ENCODE data around the gene KIFAP3.
A peak's percentile ranks its signal among the peaks of the same experiment; 100 is the strongest.

KIFAP3 gene

DNA sequence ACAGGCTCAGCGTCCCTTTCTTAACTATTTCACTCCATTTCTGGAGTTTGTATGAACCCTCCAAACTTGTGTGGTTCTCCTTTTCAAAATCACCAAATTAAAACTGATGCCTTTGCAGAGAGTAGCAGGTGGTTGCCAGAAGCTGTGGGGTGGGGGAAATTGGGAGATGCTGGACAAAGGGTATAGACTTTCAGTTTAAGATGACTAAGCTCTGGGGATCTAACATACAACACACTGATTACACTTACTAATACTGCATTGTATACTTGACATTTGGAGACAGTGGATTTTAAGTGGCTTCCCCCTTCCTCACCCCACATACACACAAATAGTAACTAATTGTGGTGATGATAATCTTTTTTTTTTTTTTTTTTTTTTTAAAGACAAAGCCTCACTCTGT lies 169.7 kb downstream of the KIFAP3 start:
- H3K4me3 ChIP-seq (ENCODE audit: low read length) = no peak overlapping the region
- DNase-seq (ENCODE audit: low read depth) = no peak
- TF ChIP-seq, protein P1, sequence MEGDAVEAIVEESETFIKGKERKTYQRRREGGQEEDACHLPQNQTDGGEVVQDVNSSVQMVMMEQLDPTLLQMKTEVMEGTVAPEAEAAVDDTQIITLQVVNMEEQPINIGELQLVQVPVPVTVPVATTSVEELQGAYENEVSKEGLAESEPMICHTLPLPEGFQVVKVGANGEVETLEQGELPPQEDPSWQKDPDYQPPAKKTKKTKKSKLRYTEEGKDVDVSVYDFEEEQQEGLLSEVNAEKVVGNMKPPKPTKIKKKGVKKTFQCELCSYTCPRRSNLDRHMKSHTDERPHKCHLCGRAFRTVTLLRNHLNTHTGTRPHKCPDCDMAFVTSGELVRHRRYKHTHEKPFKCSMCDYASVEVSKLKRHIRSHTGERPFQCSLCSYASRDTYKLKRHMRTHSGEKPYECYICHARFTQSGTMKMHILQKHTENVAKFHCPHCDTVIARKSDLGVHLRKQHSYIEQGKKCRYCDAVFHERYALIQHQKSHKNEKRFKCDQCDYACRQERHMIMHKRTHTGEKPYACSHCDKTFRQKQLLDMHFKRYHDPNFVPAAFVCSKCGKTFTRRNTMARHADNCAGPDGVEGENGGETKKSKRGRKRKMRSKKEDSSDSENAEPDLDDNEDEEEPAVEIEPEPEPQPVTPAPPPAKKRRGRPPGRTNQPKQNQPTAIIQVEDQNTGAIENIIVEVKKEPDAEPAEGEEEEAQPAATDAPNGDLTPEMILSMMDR (conservative IDR thresholded peaks at IDR 0.05; ENCODE audit: low read depth, low read length) = no peak

DNA sequence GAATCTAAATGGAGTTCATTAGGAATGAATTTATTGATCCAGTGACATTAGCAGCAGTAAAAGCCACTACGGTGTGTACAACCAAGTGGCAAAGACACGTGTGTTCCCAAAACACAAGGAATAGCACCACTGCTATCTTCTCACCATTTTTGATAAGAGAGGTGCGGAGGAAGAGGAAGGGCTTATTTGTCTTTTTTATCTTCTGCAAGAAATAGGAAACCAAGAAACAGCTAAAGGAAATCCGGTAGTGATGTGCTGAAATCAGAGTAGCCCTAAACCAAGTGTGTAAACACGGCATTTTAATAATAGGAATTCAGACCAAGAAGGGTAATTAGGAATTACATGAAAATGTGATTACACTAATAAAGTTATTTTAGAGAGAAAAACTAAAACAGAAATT lies 171.7 kb downstream of the KIFAP3 start:
- TF ChIP-seq, protein P1 (conservative IDR thresholded peaks at IDR 0.05; ENCODE audit: low read depth, low read length) = no peak

DNA sequence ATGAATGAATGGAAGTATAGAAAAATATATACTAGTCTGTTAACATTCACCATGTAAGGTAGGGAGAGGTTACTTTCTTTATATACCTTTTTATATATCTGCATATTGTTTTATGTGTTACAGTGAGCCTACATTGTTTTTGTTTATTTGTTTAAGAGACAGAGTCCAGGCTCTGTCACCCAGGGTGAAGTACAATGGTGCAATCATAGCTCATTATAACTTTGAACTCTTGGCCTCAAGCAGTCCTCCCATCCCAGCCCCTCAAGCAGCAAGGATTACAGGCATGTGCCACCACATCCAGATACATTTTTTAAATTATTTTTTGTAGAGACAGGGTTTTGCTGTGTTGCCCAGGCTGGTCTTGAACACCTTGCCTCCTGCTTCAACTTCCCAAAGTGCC lies 173.4 kb downstream of the KIFAP3 start:
- DNase-seq (ENCODE audit: low read depth) = no peak
- no peak overlapping the region for H3K4me3 ChIP-seq (ENCODE audit: low read length)
- TF ChIP-seq, protein P1 (conservative IDR thresholded peaks at IDR 0.05; ENCODE audit: low read depth, low read length) = no peak

More for the DNA sequence above, 171.7 kb downstream of the KIFAP3 start:
- DNase-seq (ENCODE audit: low read depth) = no peak
- H3K4me3 ChIP-seq (ENCODE audit: low read length) = no peak overlapping the region

DNA sequence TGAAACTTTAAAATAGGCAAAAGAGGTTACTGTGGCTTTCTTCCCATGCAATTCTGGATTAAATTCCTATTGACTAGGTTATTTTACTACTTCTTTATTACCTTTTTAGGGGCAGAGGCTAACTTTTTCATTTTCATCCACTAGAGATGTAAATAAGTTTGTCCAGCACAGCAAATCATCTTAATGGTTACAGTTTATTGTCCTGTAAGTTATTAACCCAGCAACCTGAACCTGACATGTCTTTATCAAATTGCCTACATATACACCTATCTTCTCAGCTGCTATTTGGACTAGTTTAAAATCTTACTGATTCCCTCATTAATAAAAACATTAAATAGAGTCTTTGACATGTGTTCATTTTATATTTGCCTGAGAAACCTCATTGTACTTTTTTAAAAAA lies 173.9 kb downstream of the KIFAP3 start:
- TF ChIP-seq, protein P1 (conservative IDR thresholded peaks at IDR 0.05; ENCODE audit: low read depth, low read length) = no peak
- DNase-seq (ENCODE audit: low read depth) = no peak

DNA sequence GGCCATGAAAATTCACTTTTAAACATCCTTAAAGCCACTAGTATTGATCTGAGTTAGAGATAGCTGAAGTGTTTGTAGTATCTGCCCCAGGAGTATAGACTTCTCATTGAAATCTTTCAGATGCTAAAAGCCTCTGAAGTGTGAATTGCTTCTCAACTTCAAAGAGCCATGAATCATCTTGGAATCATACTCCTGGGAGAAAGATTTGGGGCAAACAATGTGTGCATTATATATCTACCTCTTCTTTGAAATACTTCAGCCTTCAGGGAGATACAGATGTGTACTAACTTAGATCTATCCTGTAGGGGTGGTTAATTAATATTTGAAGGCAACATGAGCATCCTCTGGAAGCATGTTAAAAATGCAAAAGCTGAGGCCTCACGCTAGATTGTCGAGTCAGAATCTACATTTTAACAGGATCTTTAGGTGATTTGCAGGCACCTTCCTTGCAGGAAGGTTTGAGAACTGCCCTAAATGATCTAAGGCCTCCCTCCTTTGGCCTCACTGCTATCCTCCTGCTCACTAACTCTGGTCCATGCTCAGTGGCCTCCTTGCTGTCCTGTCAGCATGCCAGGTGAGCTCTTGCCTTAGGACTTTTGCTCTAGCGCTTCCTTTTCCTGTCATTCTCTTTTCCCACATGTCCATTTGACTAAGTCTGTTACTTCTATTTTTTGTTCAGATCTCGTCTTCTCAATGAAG lies 174.8 kb downstream of the KIFAP3 start:
- TF ChIP-seq, protein P1 (conservative IDR thresholded peaks at IDR 0.05; ENCODE audit: low read depth, low read length) = no peak
- no peak for DNase-seq (ENCODE audit: low read depth)
- no peak overlapping the region for H3K4me3 ChIP-seq (ENCODE audit: low read length)

More for the DNA sequence above, 173.9 kb downstream of the KIFAP3 start:
- no peak overlapping the region for H3K4me3 ChIP-seq (ENCODE audit: low read length)

DNA sequence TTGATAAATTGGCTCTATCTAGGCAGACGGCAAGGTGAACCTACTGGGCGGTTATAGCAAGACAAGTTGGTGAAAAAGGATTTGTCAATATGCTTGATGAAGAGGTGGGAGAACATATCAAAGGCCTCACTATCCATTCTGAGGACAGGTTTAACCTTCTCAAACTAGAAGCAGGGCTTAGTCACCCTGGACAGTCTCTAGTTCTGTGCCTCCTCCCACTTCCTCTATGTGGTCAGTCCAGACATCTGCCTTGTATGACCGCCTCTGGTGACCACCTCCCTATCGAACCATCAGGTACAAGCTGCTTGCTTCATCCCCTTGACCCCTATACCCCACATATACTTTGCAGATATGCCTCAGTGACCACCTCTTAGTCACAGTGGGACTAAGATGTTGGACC lies 178.5 kb downstream of the KIFAP3 start:
- TF ChIP-seq, protein P1 (conservative IDR thresholded peaks at IDR 0.05; ENCODE audit: low read depth, low read length) = no peak
- H3K4me3 ChIP-seq (ENCODE audit: low read length) = no peak overlapping the region
- DNase-seq (ENCODE audit: low read depth) = no peak

DNA sequence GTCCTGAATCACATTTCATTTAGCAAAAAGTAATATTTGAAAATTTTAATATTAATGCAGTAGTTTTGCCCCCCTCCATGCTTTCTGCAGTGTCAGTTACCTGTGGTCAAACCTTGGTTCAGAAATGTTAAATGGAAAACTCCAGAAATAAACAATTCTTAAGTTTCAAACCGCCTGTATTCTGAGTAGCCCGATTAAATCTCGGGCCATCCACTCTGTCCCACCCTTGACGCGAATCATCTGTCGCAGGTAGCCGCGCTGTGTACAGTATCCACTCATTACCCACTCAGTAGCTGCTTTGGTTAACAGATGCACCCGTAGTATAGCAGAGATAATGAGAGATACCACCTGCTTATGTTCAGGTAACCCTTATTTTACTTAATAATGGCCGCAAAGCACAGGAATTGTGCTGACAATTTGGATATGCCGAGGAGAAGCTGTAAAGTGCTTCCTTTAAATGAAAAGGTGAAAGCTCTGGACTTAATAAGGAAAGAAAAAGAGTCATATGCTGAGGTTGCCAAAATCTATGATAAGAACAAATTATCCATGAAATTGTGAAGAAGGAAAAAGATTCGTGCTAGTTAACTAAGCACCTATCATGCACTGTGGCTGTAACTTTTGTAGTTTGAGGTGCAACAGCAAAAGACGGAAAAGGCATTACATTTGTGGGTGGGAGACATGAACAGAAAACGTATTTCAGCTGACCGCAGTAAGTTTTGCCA lies 179.9 kb downstream of the KIFAP3 start:
- no peak for DNase-seq (ENCODE audit: low read depth)
- TF ChIP-seq, protein P1 (conservative IDR thresholded peaks at IDR 0.05; ENCODE audit: low read depth, low read length) = no peak
- peak overlapping the region; percentile 88 for H3K4me3 ChIP-seq (ENCODE audit: low read length)
